Rectal smooth muscle tissue (tissue), 1 donor: ENCODE results near the gene LIMA1.
"Not testable (repeated sequence)": the region's sequence is repeated elsewhere in the genome, so short reads cannot be mapped to it uniquely, and the experiment has no call there.

ENCODE experiments used
- H3K27ac ChIP-seq: one replicate; pipeline ENCODE4 v1.7.0; 2013; ENCODE audit warnings: low read depth, low read length, inconsistent platforms
- H3K27me3 ChIP-seq: one replicate; pipeline ENCODE4 v1.7.0; 2013; ENCODE audit warnings: low read length; ENCODE audit not compliant: control insufficient read depth, insufficient read depth
- H3K36me3 ChIP-seq: one replicate; pipeline ENCODE4 v1.7.0; 2013; ENCODE audit warnings: low read length; ENCODE audit not compliant: control insufficient read depth, insufficient read depth
- H3K4me1 ChIP-seq: one replicate; pipeline ENCODE4 v1.7.0; 2013; ENCODE audit warnings: low read length; ENCODE audit not compliant: control insufficient read depth, insufficient read depth
- H3K4me3 ChIP-seq: one replicate; pipeline ENCODE4 v1.7.0; 2013; ENCODE audit warnings: low read length
- H3K9ac ChIP-seq: one replicate; pipeline ENCODE4 v1.7.0; 2013; ENCODE audit warnings: low read length

The LIMA1 gene

GRCh38 chr12:50276912-50277671 lies 6.2 kb downstream of the LIMA1 start:
- Histone ChIP-seq H3K9ac (no peak overlapping the region), H3K4me3 (no peak overlapping the region), H3K27ac (no peak overlapping the region), H3K27me3 (no peaks in the 10 kb centered on the region), H3K36me3 (no peaks in the 10 kb centered on the region), H3K4me1 (no peaks in the 10 kb centered on the region)

GRCh38 chr12:50276068-50276467 lies 7.3 kb downstream of the LIMA1 start:
- no peaks in the 10 kb centered on the region for H3K27me3 ChIP-seq
- H3K4me1 ChIP-seq = no peaks in the 10 kb centered on the region
- H3K36me3 ChIP-seq = no peaks in the 10 kb centered on the region
- H3K4me3 ChIP-seq = no peak overlapping the region
- H3K27ac ChIP-seq = no peak overlapping the region
- H3K9ac ChIP-seq = no peak overlapping the region

GRCh38 chr12:50275556-50275955 lies 7.8 kb downstream of the LIMA1 start:
- no peaks in the 10 kb centered on the region for H3K4me1 ChIP-seq
- H3K9ac ChIP-seq = no peak overlapping the region
- H3K27ac ChIP-seq = no peak overlapping the region
- H3K27me3 ChIP-seq = no peaks in the 10 kb centered on the region
- H3K4me3 ChIP-seq = no peak overlapping the region
- H3K36me3 ChIP-seq = no peaks in the 10 kb centered on the region

GRCh38 chr12:50275127-50275526 lies 8.2 kb downstream of the LIMA1 start:
- not testable (repeated sequence) for H3K4me3 ChIP-seq, H3K36me3 ChIP-seq, H3K4me1 ChIP-seq, H3K27ac ChIP-seq, H3K9ac ChIP-seq, H3K27me3 ChIP-seq

- Histone ChIP-seq H3K9ac (no peak overlapping the region), H3K27me3 (no peaks in the 10 kb centered on the region), H3K36me3 (no peaks in the 10 kb centered on the region), H3K27ac (peak overlapping the region; percentile 70), H3K4me1 (no peaks in the 10 kb centered on the region), H3K4me3 (no peak overlapping the region)
Measured at GRCh38 chr12:50271724-50272247, 11.5 kb downstream of the LIMA1 start.

- H3K9ac ChIP-seq = no peak overlapping the region
- no peaks in the 10 kb centered on the region for H3K36me3 ChIP-seq
- no peaks in the 10 kb centered on the region for H3K27me3 ChIP-seq
- no peak overlapping the region for H3K27ac ChIP-seq
- H3K4me1 ChIP-seq = no peaks in the 10 kb centered on the region
- no peak overlapping the region for H3K4me3 ChIP-seq
Measured at GRCh38 chr12:50268482-50268881, 14.8 kb downstream of the LIMA1 start.

- Histone ChIP-seq H3K27ac (no peak overlapping the region), H3K36me3 (no peaks in the 10 kb centered on the region), H3K4me3 (no peak overlapping the region), H3K27me3 (no peaks in the 10 kb centered on the region), H3K4me1 (no peaks in the 10 kb centered on the region), H3K9ac (no peak overlapping the region)
Measured at GRCh38 chr12:50265770-50266524, 17.4 kb downstream of the LIMA1 start.

- no peaks in the 10 kb centered on the region for H3K36me3 ChIP-seq
- H3K9ac ChIP-seq = no peak overlapping the region
- H3K27me3 ChIP-seq = no peaks in the 10 kb centered on the region
- H3K27ac ChIP-seq = no peak overlapping the region
- no peaks in the 10 kb centered on the region for H3K4me1 ChIP-seq
- H3K4me3 ChIP-seq = no peak overlapping the region
Measured at GRCh38 chr12:50263832-50264231, 19.5 kb downstream of the LIMA1 start.

- H3K4me1 ChIP-seq = peaks cover 11% of the 10 kb centered on the region
- H3K27ac ChIP-seq = no peak overlapping the region
- H3K4me3 ChIP-seq = no peak overlapping the region
Measured at GRCh38 chr12:50261654-50262053, 21.7 kb downstream of the LIMA1 start.

GRCh38 chr12:50258167-50258551 lies 25.2 kb downstream of the LIMA1 start:
- peak overlapping the region; percentile 56 for H3K27ac ChIP-seq
- no peak overlapping the region for H3K9ac ChIP-seq
- no peaks in the 10 kb centered on the region for H3K36me3 ChIP-seq

More at GRCh38 chr12:50261654-50262053, 21.7 kb downstream of the LIMA1 start:
- H3K9ac ChIP-seq = no peak overlapping the region
- H3K27me3 ChIP-seq = no peaks in the 10 kb centered on the region
- no peaks in the 10 kb centered on the region for H3K36me3 ChIP-seq

GRCh38 chr12:50257236-50258166 lies 25.8 kb downstream of the LIMA1 start:
- Histone ChIP-seq H3K27me3 (no peaks in the 10 kb centered on the region), H3K36me3 (no peaks in the 10 kb centered on the region), H3K4me3 (no peak overlapping the region), H3K4me1 (peaks cover 11% of the 10 kb centered on the region), H3K9ac (no peak overlapping the region), H3K27ac (peak overlapping the region; percentile 56)

More at GRCh38 chr12:50258167-50258551, 25.2 kb downstream of the LIMA1 start:
- H3K4me3 ChIP-seq = no peak overlapping the region
- no peaks in the 10 kb centered on the region for H3K27me3 ChIP-seq
- H3K4me1 ChIP-seq = peaks cover 11% of the 10 kb centered on the region

GRCh38 chr12:50256761-50257160 lies 26.6 kb downstream of the LIMA1 start:
- H3K36me3 ChIP-seq = no peaks in the 10 kb centered on the region

More at GRCh38 chr12:50256761-50257160, 26.6 kb downstream of the LIMA1 start:
- no peak overlapping the region for H3K9ac ChIP-seq
- H3K4me1 ChIP-seq = peaks cover 11% of the 10 kb centered on the region
- H3K27ac ChIP-seq = no peak overlapping the region
- H3K27me3 ChIP-seq = no peaks in the 10 kb centered on the region
- no peak overlapping the region for H3K4me3 ChIP-seq
